ENCODE data around the gene ABCB10. TPM values are rescaled to one million over a fixed set of nuclear protein-coding genes. Genes with fewer than 3 reads are reported as not detected.
A peak's percentile ranks its signal among the peaks of the same experiment; 100 is the strongest.

The ABCB10 gene
- total RNA-seq, 1 experiment from 2014 or later = 13.8 TPM

GRCh38 chr1:229594227-229595008 is 35.9 kb upstream of the ABCB10 start:
- Mint-ChIP-seq H3K27me3 (ENCODE audit: low read depth) (no peaks in the 10 kb centered on the region), H3K9me3 (no peaks in the 10 kb centered on the region), H3K36me3 (ENCODE audit: insufficient read depth in 1 of 3, low read depth in 3 of 3) (peaks cover 3 to 33% (median 19%) of the 10 kb centered on the region in 3 experiments; a peak in 6 of 7 replicates), H3K4me3 (no peak overlapping the region), H3K4me1 (no peaks in the 10 kb centered on the region), H3K27ac (peak overlapping the region in 1 of 3 experiments; percentile 34; a peak in 1 of 7 replicates)
- H3K4ac ChIP-seq (ENCODE audit: low read depth, low read length) = no peak overlapping the region
- H3K27ac ChIP-seq (ENCODE audit: insufficient read length, low read depth, low read length) = no peak overlapping the region
- no peaks in the 10 kb centered on the region for H4K20me1 ChIP-seq (ENCODE audit: control insufficient read depth, insufficient read depth, insufficient read length)
- no peak overlapping the region for H3K9ac ChIP-seq (ENCODE audit: extremely low read depth, insufficient read length, low read length)
- H2AFZ ChIP-seq (ENCODE audit: low read length) = no peak overlapping the region
- no peak overlapping the region for H3K56ac ChIP-seq (ENCODE audit: insufficient read length, low read depth, low read length)
- no peak overlapping the region for H2BK20ac ChIP-seq (ENCODE audit: low read depth, low read length, poor library complexity, severe bottlenecking)
- WGBS (ENCODE audit: extremely low coverage, insufficient read length, low lambda C conversion rate) = no CpG with 5 or more reads among the region's 34 CpGs
- H3K9me3 ChIP-seq (ENCODE audit: control insufficient read depth, low read depth, low read length) = no peaks in the 10 kb centered on the region
- no peak overlapping the region for H2BK5ac ChIP-seq (ENCODE audit: insufficient read length, low read length)
- H2AK5ac ChIP-seq (ENCODE audit: insufficient read length, low read length) = no peak overlapping the region
- H3K27me3 ChIP-seq (ENCODE audit: insufficient read depth, low read length) = no peaks in the 10 kb centered on the region
- no peak for DNase-seq
- no peak overlapping the region for H2BK120ac ChIP-seq (ENCODE audit: low read depth, low read length, poor library complexity, severe bottlenecking)
- no peak overlapping the region for H4K91ac ChIP-seq (ENCODE audit: insufficient read length, low read depth, low read length)
- H3T11ph ChIP-seq (ENCODE audit: low read length) = no peak overlapping the region
- no peak overlapping the region for H3K18ac ChIP-seq (ENCODE audit: insufficient read length, low read depth, low read length)
- H4K8ac ChIP-seq (replicated peaks; ENCODE audit: insufficient read length, low read depth, low read length) = no peak overlapping the region
- H3K4me1 ChIP-seq (ENCODE audit: insufficient read depth, low read length) = no peaks in the 10 kb centered on the region
- no peak for TF ChIP-seq CTCF (conservative IDR thresholded peaks at IDR 0.05)
- H2BK12ac ChIP-seq (ENCODE audit: insufficient read length, low read depth, low read length) = no peak overlapping the region
- no peak overlapping the region for H3K14ac ChIP-seq (ENCODE audit: insufficient read depth, low read length)
- H2BK15ac ChIP-seq (ENCODE audit: low read depth, low read length) = no peak overlapping the region
- H3K23me2 ChIP-seq (ENCODE audit: insufficient read length, low read depth, low read length, poor library complexity, severe bottlenecking) = no peaks in the 10 kb centered on the region
- no peak overlapping the region for H3K4me2 ChIP-seq (ENCODE audit: insufficient read depth, insufficient read length, low read length)
- no peak overlapping the region for H3K23ac ChIP-seq (ENCODE audit: insufficient read length, low read depth, low read length)
- no peak overlapping the region for H4K5ac ChIP-seq (ENCODE audit: insufficient read length, low read depth, low read length)
- no peaks in the 10 kb centered on the region for H3K79me1 ChIP-seq (ENCODE audit: insufficient read depth, low read depth, low read length, poor library complexity, severe bottlenecking)
- no peaks in the 10 kb centered on the region for H3K79me2 ChIP-seq (ENCODE audit: insufficient read depth, low read length)

Data from H9 (cell line).